ENCODE data around the gene RBKS.

The RBKS gene

GRCh38 chr2:27803046-27803445 is 87.1 kb downstream of the RBKS start:
- no peaks in the 10 kb centered on the region for H3K79me2 ChIP-seq (ENCODE audit: insufficient read depth, low read depth)
- H3K4me1 ChIP-seq (ENCODE audit: low read depth, poor library complexity, severe bottlenecking): peaks cover 18% of the 10 kb centered on the region
- H3K4me3 ChIP-seq (IDR thresholded peaks at IDR 0.05; ENCODE audit: insufficient read depth, low read depth, low read length): no peak overlapping the region
- H2AFZ ChIP-seq (ENCODE audit: low read depth): no peak overlapping the region
- H3K27me3 ChIP-seq (ENCODE audit: insufficient read depth, low read depth): no peaks in the 10 kb centered on the region
- no peak overlapping the region for H3K4me2 ChIP-seq
- no peak for TF ChIP-seq CTCF (conservative IDR thresholded peaks at IDR 0.05; ENCODE audit: low read depth, low read length)
- no peaks in the 10 kb centered on the region for H4K20me1 ChIP-seq (ENCODE audit: insufficient read depth)
- H3K36me3 ChIP-seq (ENCODE audit: insufficient read depth): no peaks in the 10 kb centered on the region
- H3K9ac ChIP-seq: no peak overlapping the region
- H3K27ac ChIP-seq: no peak overlapping the region

- Histone ChIP-seq H3K79me2 (ENCODE audit: insufficient read depth, low read depth) (no peaks in the 10 kb centered on the region), H2AFZ (ENCODE audit: low read depth) (no peak overlapping the region), H4K20me1 (ENCODE audit: insufficient read depth) (no peaks in the 10 kb centered on the region), H3K27me3 (ENCODE audit: insufficient read depth, low read depth) (no peaks in the 10 kb centered on the region), H3K4me1 (ENCODE audit: low read depth, poor library complexity, severe bottlenecking) (peaks cover 18% of the 10 kb centered on the region), H3K4me3 (IDR thresholded peaks at IDR 0.05; ENCODE audit: insufficient read depth, low read depth, low read length) (no peak overlapping the region), H3K27ac (no peak overlapping the region), H3K9ac (no peak overlapping the region), H3K4me2 (no peak overlapping the region), H3K36me3 (ENCODE audit: insufficient read depth) (no peaks in the 10 kb centered on the region)
- no peak for TF ChIP-seq CTCF (conservative IDR thresholded peaks at IDR 0.05; ENCODE audit: low read depth, low read length)
These were observed 87.6 kb downstream of the RBKS start for GRCh38 chr2:27802547-27802946.

GRCh38 chr2:27800856-27801255 is 89.3 kb downstream of the RBKS start:
- Histone ChIP-seq H4K20me1 (ENCODE audit: insufficient read depth) (no peaks in the 10 kb centered on the region), H3K4me2 (no peak overlapping the region), H3K9ac (no peak overlapping the region), H3K27me3 (ENCODE audit: insufficient read depth, low read depth) (no peaks in the 10 kb centered on the region), H3K4me1 (ENCODE audit: low read depth, poor library complexity, severe bottlenecking) (peaks cover 31% of the 10 kb centered on the region), H3K27ac (no peak overlapping the region), H3K4me3 (IDR thresholded peaks at IDR 0.05; ENCODE audit: insufficient read depth, low read depth, low read length) (no peak overlapping the region), H3K79me2 (ENCODE audit: insufficient read depth, low read depth) (no peaks in the 10 kb centered on the region), H2AFZ (ENCODE audit: low read depth) (no peak overlapping the region), H3K36me3 (ENCODE audit: insufficient read depth) (no peaks in the 10 kb centered on the region)
- TF ChIP-seq CTCF (conservative IDR thresholded peaks at IDR 0.05; ENCODE audit: low read depth, low read length): no peak

GRCh38 chr2:27799646-27800010 is 90.6 kb downstream of the RBKS start:
- no peak overlapping the region for H3K27ac ChIP-seq
- no peak overlapping the region for H3K4me3 ChIP-seq (IDR thresholded peaks at IDR 0.05; ENCODE audit: insufficient read depth, low read depth, low read length)
- no peak overlapping the region for H3K4me2 ChIP-seq

More at GRCh38 chr2:27799646-27800010, 90.6 kb downstream of the RBKS start:
- Histone ChIP-seq H3K36me3 (ENCODE audit: insufficient read depth) (no peaks in the 10 kb centered on the region), H3K27me3 (ENCODE audit: insufficient read depth, low read depth) (no peaks in the 10 kb centered on the region), H2AFZ (ENCODE audit: low read depth) (no peak overlapping the region), H3K9ac (no peak overlapping the region), H3K79me2 (ENCODE audit: insufficient read depth, low read depth) (no peaks in the 10 kb centered on the region), H3K4me1 (ENCODE audit: low read depth, poor library complexity, severe bottlenecking) (peaks cover 39% of the 10 kb centered on the region), H4K20me1 (ENCODE audit: insufficient read depth) (no peaks in the 10 kb centered on the region)
- no peak for TF ChIP-seq CTCF (conservative IDR thresholded peaks at IDR 0.05; ENCODE audit: low read depth, low read length)
